Mesenchymal stem cell (in vitro differentiated cells and primary cell): Measurements from ENCODE around the gene CDYL.

Experiments
- DNase-seq: peaks from one replicate; pipeline ENCODE4 v3.0.0-alpha.2; 2013
- H2AFZ ChIP-seq: one replicate; pipeline ENCODE4 v1.6.1; 2013; ENCODE audit warnings: low read depth, mild to moderate bottlenecking, control low read depth, inconsistent platforms, low read length, moderate library complexity
- H2AK5ac ChIP-seq: 2 replicates; pipeline ENCODE4 v1.6.1; 2013; ENCODE audit warnings: low read length, moderate library complexity, mild to moderate bottlenecking, inconsistent platforms; ENCODE audit not compliant: severe bottlenecking
- H2BK120ac ChIP-seq: one replicate; pipeline ENCODE4 v1.6.1; 2013; ENCODE audit warnings: low read depth, mild to moderate bottlenecking, inconsistent platforms, low read length, moderate library complexity
- H2BK12ac ChIP-seq, 2 experiments: one replicate each; pipeline ENCODE4 v1.6.1; 2013; ENCODE audit warnings: inconsistent platforms in 2 of 2, low read length in 2 of 2, mild to moderate bottlenecking in 2 of 2, moderate library complexity in 2 of 2, control low read depth in 1 of 2
- H2BK15ac ChIP-seq: one replicate; pipeline ENCODE4 v1.6.1; 2013; ENCODE audit warnings: mild to moderate bottlenecking, low read depth, inconsistent platforms; ENCODE audit not compliant: poor library complexity, severe bottlenecking
- H2BK5ac ChIP-seq: 2 replicates; pipeline ENCODE4 v1.6.1; 2013; ENCODE audit warnings: low read depth, mild to moderate bottlenecking, low read length, control low read depth, inconsistent platforms; ENCODE audit not compliant: poor library complexity, severe bottlenecking
- H3K14ac ChIP-seq, 2 experiments: one replicate each; pipeline ENCODE4 v1.6.1; 2013; ENCODE audit warnings: inconsistent platforms in 2 of 2, low read length in 2 of 2, control low read depth in 1 of 2, mild to moderate bottlenecking in 1 of 2, moderate library complexity in 1 of 2
- H3K18ac ChIP-seq, 2 experiments: one replicate each; pipeline ENCODE4 v1.6.1; 2013; ENCODE audit warnings: inconsistent platforms in 2 of 2, low read length in 2 of 2, control low read depth in 1 of 2, low read depth in 1 of 2, mild to moderate bottlenecking in 1 of 2
- H3K23ac ChIP-seq, 2 experiments: one replicate each; pipeline ENCODE4 v1.6.1; 2013; ENCODE audit warnings: inconsistent platforms in 2 of 2, low read length in 2 of 2, mild to moderate bottlenecking in 2 of 2, moderate library complexity in 2 of 2, control low read depth in 1 of 2
- H3K27ac ChIP-seq: 2 replicates; pipeline ENCODE4 v1.5.1; 2013; ENCODE audit warnings: mild to moderate bottlenecking, moderate library complexity, low read length, control low read depth, inconsistent platforms; ENCODE audit not compliant: poor library complexity, severe bottlenecking
- H3K27me3 ChIP-seq, 2 experiments: 2 replicates each; pipeline versions ENCODE4 v1.6.1 to v1.7.0; 2013; ENCODE audit warnings: low read length in 2 of 2, mild to moderate bottlenecking in 2 of 2, moderate library complexity in 2 of 2, control low read depth in 1 of 2, inconsistent platforms in 1 of 2; ENCODE audit not compliant: control insufficient read depth in 1 of 2, insufficient read depth in 1 of 2
- H3K36me3 ChIP-seq, 2 experiments: 2 replicates each; pipeline versions ENCODE4 v1.6.1 to v1.7.0; 2013; ENCODE audit warnings: low read length in 2 of 2, control low read depth in 1 of 2, inconsistent platforms in 1 of 2, low read depth in 1 of 2, mild to moderate bottlenecking in 1 of 2; ENCODE audit not compliant: insufficient read depth in 2 of 2, control insufficient read depth in 1 of 2
- H3K4ac ChIP-seq, 2 experiments: one replicate each; pipeline ENCODE4 v1.6.1; 2013; ENCODE audit warnings: inconsistent platforms in 2 of 2, low read length in 2 of 2, mild to moderate bottlenecking in 2 of 2, moderate library complexity in 2 of 2, control low read depth in 1 of 2, low read depth in 1 of 2
- H3K4me1 ChIP-seq: 2 replicates; pipeline ENCODE4 v1.6.1; 2013; ENCODE audit warnings: low read depth, low read length, control low read depth; ENCODE audit not compliant: control insufficient read depth, insufficient read depth
- H3K4me2 ChIP-seq: 2 replicates; pipeline ENCODE4 v1.6.1; 2013; ENCODE audit warnings: low read length, mild to moderate bottlenecking, inconsistent platforms; ENCODE audit not compliant: poor library complexity, severe bottlenecking
- H3K4me3 ChIP-seq, 2 experiments: 2 replicates each; pipeline versions ENCODE4 v1.5.1 to v1.7.0; 2013; ENCODE audit warnings: low read length in 2 of 2, mild to moderate bottlenecking in 2 of 2, control low read depth in 1 of 2, low read depth in 1 of 2; ENCODE audit not compliant: insufficient read depth in 1 of 2
- H3K79me1 ChIP-seq: replicated peaks from 2 replicates; pipeline ENCODE4 v1.6.1; 2013; ENCODE audit warnings: mild to moderate bottlenecking, control low read depth, low read length, inconsistent platforms; ENCODE audit not compliant: poor library complexity, severe bottlenecking
- H3K9ac ChIP-seq: 2 replicates; pipeline ENCODE4 v1.7.0; 2013; ENCODE audit warnings: mild to moderate bottlenecking, low read length, moderate library complexity
- H3K9me3 ChIP-seq: 2 replicates; pipeline ENCODE4 v1.7.0; 2013; ENCODE audit warnings: mild to moderate bottlenecking, low read length; ENCODE audit not compliant: control insufficient read depth
- H4K8ac ChIP-seq: one replicate; pipeline ENCODE4 v1.6.1; 2013; ENCODE audit warnings: inconsistent platforms, mild to moderate bottlenecking, low read length, moderate library complexity
- H4K91ac ChIP-seq: one replicate; pipeline ENCODE4 v1.6.1; 2013; ENCODE audit warnings: mild to moderate bottlenecking, low read length, inconsistent platforms
- WGBS: methylation state at CpG from one replicate; pipeline ENCODE4 v1.1.7; 2013; ENCODE audit warnings: mixed read lengths; 5-methylcytosine and 5-hydroxymethylcytosine counted together

CDYL gene

DNA sequence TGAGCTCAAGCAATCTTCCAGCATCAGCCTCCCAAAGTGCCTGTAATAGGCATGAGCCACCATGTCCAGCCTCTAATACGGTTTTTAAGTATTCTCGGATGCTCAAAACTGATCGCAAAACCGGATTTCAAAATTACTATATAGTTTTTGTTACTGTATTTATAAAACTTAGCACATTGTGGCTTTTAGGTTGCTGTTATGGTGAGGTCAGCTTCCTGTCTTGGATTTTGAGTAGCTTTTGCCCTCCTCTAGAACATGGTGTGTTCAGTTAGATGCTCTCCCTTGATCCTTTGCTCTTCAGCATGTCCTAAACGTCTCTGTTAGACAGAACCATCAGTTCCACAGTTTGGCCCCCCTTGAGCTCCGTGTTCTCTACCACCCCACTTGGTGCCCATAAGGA, 131.4 kb downstream of the CDYL start:
- Histone ChIP-seq H2BK15ac (no peak overlapping the region), H2BK12ac (no peak overlapping the region), H3K27ac (no peak overlapping the region), H3K4me2 (no peak overlapping the region), H3K18ac (peak overlapping the region in 1 of 2 experiments; percentile 38), H3K23ac (no peak overlapping the region), H4K8ac (no peak overlapping the region), H3K9me3 (no peaks in the 10 kb centered on the region), H2AK5ac (no peak overlapping the region), H2BK120ac (no peak overlapping the region), H3K4me3 (no peak overlapping the region), H2BK5ac (no peak overlapping the region), H3K79me1 (peaks cover 57% of the 10 kb centered on the region), H2AFZ (no peak overlapping the region), H3K9ac (no peak overlapping the region), H3K36me3 (peaks cover 19 to 32% of the 10 kb centered on the region in 2 experiments), H3K14ac (no peak overlapping the region), H3K27me3 (no peaks in the 10 kb centered on the region), H3K4me1 (peaks cover 15% of the 10 kb centered on the region), H4K91ac (no peak overlapping the region), H3K4ac (no peak overlapping the region)
- no peak for DNase-seq
- WGBS = 83% methylated on average over 2 of the region's 6 CpGs

DNA sequence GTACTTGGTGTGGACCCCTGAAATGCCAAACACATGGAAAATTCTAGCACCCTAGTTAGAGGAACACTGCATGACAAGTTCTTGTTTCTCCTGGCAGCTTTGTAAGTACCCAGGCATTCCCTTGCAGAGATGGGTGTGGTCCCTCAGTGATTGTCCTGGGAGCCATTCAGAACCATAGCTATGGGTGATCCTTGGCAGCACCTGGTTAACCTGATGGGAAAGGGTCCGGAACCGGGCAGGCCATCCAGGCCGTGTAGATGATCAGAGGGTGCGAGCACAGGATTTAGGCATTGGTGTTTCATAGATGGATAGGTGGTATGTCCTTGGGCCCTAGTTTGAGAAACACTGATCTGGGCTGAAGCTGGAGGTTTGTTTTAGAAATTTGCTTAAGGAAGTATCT, 131.9 kb downstream of the CDYL start:
- H3K79me1 ChIP-seq = peaks cover 59% of the 10 kb centered on the region
- no peak overlapping the region for H2BK120ac ChIP-seq
- no peak overlapping the region for H3K4ac ChIP-seq
- H3K14ac ChIP-seq = peak overlapping the region in 1 of 2 experiments; percentile 3
- over 99% methylated on average over 4 of the region's 4 CpGs for WGBS
- no peak overlapping the region for H3K27ac ChIP-seq
- DNase-seq = no peak
- no peak overlapping the region for H2BK5ac ChIP-seq
- H2AFZ ChIP-seq = no peak overlapping the region
- H3K4me2 ChIP-seq = no peak overlapping the region
- H3K36me3 ChIP-seq = peaks cover 22 to 29% of the 10 kb centered on the region in 2 experiments
- no peak overlapping the region for H3K4me3 ChIP-seq
- H3K18ac ChIP-seq = peak overlapping the region in 1 of 2 experiments; percentile 38
- H2BK12ac ChIP-seq = peak overlapping the region in 1 of 2 experiments; percentile 21
- H3K9me3 ChIP-seq = no peaks in the 10 kb centered on the region
- H3K9ac ChIP-seq = no peak overlapping the region
- no peak overlapping the region for H3K23ac ChIP-seq
- no peak overlapping the region for H4K91ac ChIP-seq
- no peaks in the 10 kb centered on the region for H3K27me3 ChIP-seq
- no peak overlapping the region for H2AK5ac ChIP-seq
- no peak overlapping the region for H4K8ac ChIP-seq
- no peak overlapping the region for H2BK15ac ChIP-seq
- H3K4me1 ChIP-seq = peaks cover 15% of the 10 kb centered on the region

DNA sequence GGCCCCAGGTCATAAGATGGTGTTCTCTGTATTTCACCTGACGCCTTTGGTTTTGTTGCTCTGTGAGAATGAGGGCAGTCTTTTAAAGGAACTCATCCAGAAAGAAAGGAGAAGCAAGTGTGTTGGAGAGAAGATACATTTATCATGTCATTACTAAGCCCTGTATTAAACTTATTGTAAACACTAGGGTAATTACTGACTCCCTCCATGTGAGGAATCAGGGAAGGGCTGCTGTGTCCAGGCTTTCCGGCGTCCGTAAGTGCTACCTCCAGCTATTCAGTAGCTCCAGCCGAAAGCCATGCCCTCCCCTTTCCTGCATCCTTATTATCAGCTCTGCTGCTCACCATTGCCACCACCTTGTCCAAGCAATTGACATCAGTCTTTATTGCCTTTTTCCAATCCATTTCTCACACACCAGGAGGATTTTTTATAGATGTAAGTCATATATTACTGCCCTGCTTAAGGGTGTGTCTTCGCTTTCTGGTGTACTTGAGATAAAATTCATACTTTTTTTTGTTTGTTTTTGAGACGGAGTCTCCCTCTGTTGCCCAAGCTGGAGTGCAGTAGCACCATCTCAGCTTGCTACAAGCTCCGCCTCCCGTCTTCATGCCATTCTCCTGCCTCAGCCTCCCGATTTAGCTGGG, 133.0 kb downstream of the CDYL start:
- no peak overlapping the region for H3K18ac ChIP-seq
- no peak overlapping the region for H4K8ac ChIP-seq
- no peak overlapping the region for H3K4me2 ChIP-seq
- H3K4ac ChIP-seq = no peak overlapping the region
- H2BK12ac ChIP-seq = no peak overlapping the region
- H2BK15ac ChIP-seq = no peak overlapping the region
- no peak overlapping the region for H3K23ac ChIP-seq
- H3K14ac ChIP-seq = no peak overlapping the region
- peaks cover 16 to 29% of the 10 kb centered on the region in 2 experiments for H3K36me3 ChIP-seq
- no peak overlapping the region for H3K4me3 ChIP-seq
- 93% methylated on average over 6 of the region's 10 CpGs for WGBS
- no peaks in the 10 kb centered on the region for H3K27me3 ChIP-seq
- no peak overlapping the region for H3K27ac ChIP-seq
- peaks cover 15% of the 10 kb centered on the region for H3K4me1 ChIP-seq
- DNase-seq = no peak
- no peak overlapping the region for H2AFZ ChIP-seq
- no peak overlapping the region for H2BK120ac ChIP-seq
- peaks cover 52% of the 10 kb centered on the region for H3K79me1 ChIP-seq
- H3K9ac ChIP-seq = no peak overlapping the region
- no peak overlapping the region for H2BK5ac ChIP-seq
- no peak overlapping the region for H2AK5ac ChIP-seq
- no peaks in the 10 kb centered on the region for H3K9me3 ChIP-seq
- H4K91ac ChIP-seq = no peak overlapping the region

DNA sequence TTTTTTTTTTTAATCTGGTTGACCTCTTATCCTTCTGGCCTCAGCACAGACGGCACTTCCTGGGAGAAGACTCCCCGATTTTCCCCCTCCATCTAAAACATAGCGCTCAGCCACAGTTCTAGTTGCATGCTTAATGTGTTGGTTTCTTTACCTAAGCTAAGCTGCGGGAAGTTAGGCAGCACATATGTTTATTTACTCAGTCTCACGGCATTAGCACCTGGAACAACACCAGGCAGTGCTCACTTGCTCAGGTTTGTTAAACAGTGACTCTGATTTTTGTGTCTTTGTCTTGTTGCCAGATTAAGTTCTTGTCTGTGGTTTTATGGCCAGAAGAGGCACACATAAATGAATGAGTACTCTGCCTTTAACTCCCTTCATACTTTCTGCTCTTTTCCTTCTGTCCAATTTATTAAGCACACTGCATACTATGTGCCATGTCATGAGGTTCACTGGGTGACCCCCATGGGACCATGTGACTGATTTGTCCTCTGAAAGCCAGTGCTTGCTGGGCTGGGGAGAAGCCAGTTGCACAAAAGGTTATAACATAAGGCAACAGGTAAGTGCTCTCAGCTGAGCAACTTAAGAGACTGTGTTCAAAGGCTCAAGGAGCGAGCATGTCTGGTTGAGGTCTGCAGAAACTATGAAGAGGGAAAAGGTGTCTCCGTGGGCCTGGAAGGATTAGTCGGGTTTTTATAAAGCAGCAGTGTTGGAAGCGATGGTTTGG, 134.0 kb downstream of the CDYL start:
- peaks cover 47% of the 10 kb centered on the region for H3K79me1 ChIP-seq
- no peak overlapping the region for H3K9ac ChIP-seq
- H4K8ac ChIP-seq = no peak overlapping the region
- H4K91ac ChIP-seq = no peak overlapping the region
- H2BK120ac ChIP-seq = no peak overlapping the region
- H3K4me1 ChIP-seq = peaks cover 21% of the 10 kb centered on the region
- H3K18ac ChIP-seq = no peak overlapping the region
- no peak overlapping the region for H2BK5ac ChIP-seq
- WGBS = 99% methylated on average over 8 of the region's 9 CpGs
- no peak overlapping the region for H3K4ac ChIP-seq
- no peaks in the 10 kb centered on the region for H3K9me3 ChIP-seq
- no peak overlapping the region for H2AFZ ChIP-seq
- H2BK12ac ChIP-seq = peak overlapping the region in 1 of 2 experiments; percentile 44
- no peak overlapping the region for H3K4me2 ChIP-seq
- no peak overlapping the region for H3K4me3 ChIP-seq
- DNase-seq = no peak
- no peak overlapping the region for H2BK15ac ChIP-seq
- peaks cover 11 to 25% of the 10 kb centered on the region in 2 experiments for H3K36me3 ChIP-seq
- H3K14ac ChIP-seq = no peak overlapping the region
- H3K27me3 ChIP-seq = no peaks in the 10 kb centered on the region
- H2AK5ac ChIP-seq = peak overlapping the region; percentile 58
- H3K23ac ChIP-seq = no peak overlapping the region
- H3K27ac ChIP-seq = peak overlapping the region; percentile 4
